Measurements from ENCODE around the gene CTH.
"Not testable (repeated sequence)": the region's sequence is repeated elsewhere in the genome, so short reads cannot be mapped to it uniquely, and the experiment has no call there.

The CTH gene

GRCh38 chr1:70440642-70441391 is 29.7 kb downstream of the CTH start:
- peaks cover 2% of the 10 kb centered on the region for H3K9me3 ChIP-seq (ENCODE audit: severe bottlenecking)
- no peak overlapping the region for H3K27ac ChIP-seq (ENCODE audit: poor library complexity, severe bottlenecking)
- no peak for TF ChIP-seq CTCF (IDR thresholded peaks at IDR 0.05; ENCODE audit: poor library complexity, severe bottlenecking)
- DNase-seq (ENCODE audit: low spot score): no peak
- ATAC-seq (ENCODE audit: low read depth): no peak
- no peak overlapping the region for H3K4me3 ChIP-seq (ENCODE audit: severe bottlenecking)
- no peaks in the 10 kb centered on the region for H3K4me1 ChIP-seq (ENCODE audit: insufficient read depth, poor library complexity, severe bottlenecking)
- no peaks in the 10 kb centered on the region for H3K36me3 ChIP-seq (ENCODE audit: low read depth)
- H3K27me3 ChIP-seq (ENCODE audit: insufficient read depth, poor library complexity, severe bottlenecking): no peaks in the 10 kb centered on the region

DNA sequence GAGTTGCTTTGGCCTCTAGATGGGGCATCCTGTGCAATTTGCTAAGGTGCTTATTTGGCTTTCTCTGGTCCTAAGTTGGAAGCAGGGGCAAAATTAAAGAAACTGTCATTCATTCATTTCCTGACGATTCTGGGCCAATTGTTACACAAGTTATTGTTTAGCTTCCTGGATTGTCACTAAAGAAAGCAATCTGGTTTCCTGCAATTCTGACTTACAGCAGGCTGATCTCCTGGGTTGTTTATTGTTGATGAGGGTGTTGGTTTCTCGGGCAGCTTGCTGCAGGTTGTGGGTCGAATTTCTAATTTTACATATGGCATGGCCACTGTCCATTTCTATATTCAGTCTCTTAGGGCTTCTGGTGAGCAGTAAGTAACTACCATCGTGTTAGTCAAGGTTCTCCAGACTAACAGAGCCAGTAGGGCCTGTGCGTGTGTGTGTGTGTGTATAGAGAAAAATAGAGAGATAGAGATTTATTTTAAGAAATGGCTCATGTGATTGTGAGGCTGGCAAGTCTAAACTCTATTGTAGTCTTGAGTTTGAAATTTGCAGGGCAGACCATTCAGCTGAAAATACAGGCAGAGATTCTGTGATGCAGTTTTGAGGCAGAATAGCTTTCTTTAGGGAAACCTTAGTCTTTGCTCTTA is 30.4 kb downstream of the CTH start:
- Histone ChIP-seq H3K27ac (ENCODE audit: poor library complexity, severe bottlenecking) (no peak overlapping the region), H3K9me3 (ENCODE audit: severe bottlenecking) (peaks cover 2% of the 10 kb centered on the region), H3K27me3 (ENCODE audit: insufficient read depth, poor library complexity, severe bottlenecking) (no peaks in the 10 kb centered on the region), H3K4me1 (ENCODE audit: insufficient read depth, poor library complexity, severe bottlenecking) (no peaks in the 10 kb centered on the region), H3K4me3 (ENCODE audit: severe bottlenecking) (no peak overlapping the region), H3K36me3 (ENCODE audit: low read depth) (no peaks in the 10 kb centered on the region)
- DNase-seq (ENCODE audit: low spot score) (no peak), ATAC-seq (ENCODE audit: low read depth) (no peak)
- no peak for TF ChIP-seq CTCF (IDR thresholded peaks at IDR 0.05; ENCODE audit: poor library complexity, severe bottlenecking)

DNA sequence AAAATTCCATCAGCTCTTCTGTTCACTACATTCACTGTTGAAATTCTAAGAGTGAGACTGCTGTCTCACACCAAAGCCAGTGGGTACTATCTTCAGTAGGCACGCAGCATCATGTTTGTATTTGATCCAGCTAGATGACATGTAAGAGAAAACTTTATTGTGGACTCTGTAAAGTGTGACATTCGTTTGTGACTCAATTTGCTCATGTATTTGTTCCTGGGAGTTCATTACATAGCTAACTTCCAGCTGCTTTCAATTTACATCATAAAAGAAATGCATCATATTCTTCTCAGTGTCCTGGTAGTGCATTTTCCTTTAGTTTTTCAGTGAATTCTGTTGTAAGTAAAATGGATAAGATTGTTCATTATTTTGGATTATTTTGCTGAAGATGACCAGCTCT is 31.4 kb downstream of the CTH start:
- DNase-seq (ENCODE audit: low spot score) (no peak), ATAC-seq (ENCODE audit: low read depth) (no peak)
- no peak overlapping the region for H3K4me3 ChIP-seq (ENCODE audit: severe bottlenecking)
- H3K27me3 ChIP-seq (ENCODE audit: insufficient read depth, poor library complexity, severe bottlenecking): no peaks in the 10 kb centered on the region
- no peak overlapping the region for H3K27ac ChIP-seq (ENCODE audit: poor library complexity, severe bottlenecking)
- no peaks in the 10 kb centered on the region for H3K4me1 ChIP-seq (ENCODE audit: insufficient read depth, poor library complexity, severe bottlenecking)
- no peaks in the 10 kb centered on the region for H3K36me3 ChIP-seq (ENCODE audit: low read depth)
- no peak for TF ChIP-seq CTCF (IDR thresholded peaks at IDR 0.05; ENCODE audit: poor library complexity, severe bottlenecking)
- peaks cover 2% of the 10 kb centered on the region for H3K9me3 ChIP-seq (ENCODE audit: severe bottlenecking)

DNA sequence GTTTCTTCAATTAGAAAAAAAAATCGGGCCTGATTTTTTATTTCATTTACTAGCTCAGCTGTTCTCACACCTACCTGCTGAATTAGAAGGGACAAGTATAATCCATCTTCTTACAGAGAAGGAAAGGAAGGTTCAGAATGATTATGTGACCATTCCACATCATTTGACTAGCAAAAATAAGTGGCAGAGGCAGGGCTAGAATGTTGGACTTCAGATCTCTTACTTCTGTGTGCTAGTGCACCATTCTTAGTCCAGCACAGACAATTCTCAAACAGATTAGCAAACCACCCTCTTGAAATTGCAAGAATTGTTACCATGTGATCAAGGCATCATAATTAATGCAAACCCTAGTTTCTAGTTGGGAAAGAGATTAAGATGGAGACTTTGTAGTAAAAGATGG is 32.7 kb downstream of the CTH start:
- no peak for TF ChIP-seq CTCF (IDR thresholded peaks at IDR 0.05; ENCODE audit: poor library complexity, severe bottlenecking)
- Histone ChIP-seq H3K9me3 (ENCODE audit: severe bottlenecking) (no peaks in the 10 kb centered on the region), H3K27ac (ENCODE audit: poor library complexity, severe bottlenecking) (no peak overlapping the region), H3K36me3 (ENCODE audit: low read depth) (no peaks in the 10 kb centered on the region), H3K4me1 (ENCODE audit: insufficient read depth, poor library complexity, severe bottlenecking) (no peaks in the 10 kb centered on the region), H3K4me3 (ENCODE audit: severe bottlenecking) (no peak overlapping the region), H3K27me3 (ENCODE audit: insufficient read depth, poor library complexity, severe bottlenecking) (no peaks in the 10 kb centered on the region)
- DNase-seq (ENCODE audit: low spot score) (no peak), ATAC-seq (ENCODE audit: low read depth) (no peak)

DNA sequence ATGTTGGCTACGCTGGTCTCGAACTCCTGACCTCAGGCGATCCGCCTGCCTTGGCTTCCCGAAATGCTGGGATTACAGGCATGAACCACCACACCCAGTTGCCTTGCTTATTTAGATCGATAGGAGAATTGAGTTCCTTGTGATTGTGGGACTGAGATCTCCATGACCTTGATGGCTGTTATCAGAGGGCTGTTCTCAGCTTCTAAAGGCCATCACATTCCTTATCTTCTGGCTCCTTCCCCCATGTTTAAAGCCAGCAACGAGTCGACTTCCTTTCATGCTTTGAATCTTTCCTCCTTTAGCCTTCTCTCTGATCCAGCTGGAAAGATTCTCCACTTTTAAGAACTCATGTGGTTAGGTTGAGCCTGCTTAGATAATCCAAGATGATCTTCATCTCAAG is 38.0 kb downstream of the CTH start:
- no peak for TF ChIP-seq CTCF (IDR thresholded peaks at IDR 0.05; ENCODE audit: poor library complexity, severe bottlenecking)
- H3K4me1 ChIP-seq (ENCODE audit: insufficient read depth, poor library complexity, severe bottlenecking): no peaks in the 10 kb centered on the region
- ATAC-seq (ENCODE audit: low read depth) (no peak), DNase-seq (ENCODE audit: low spot score) (no peak)
- H3K27ac ChIP-seq (ENCODE audit: poor library complexity, severe bottlenecking): no peak overlapping the region
- no peaks in the 10 kb centered on the region for H3K9me3 ChIP-seq (ENCODE audit: severe bottlenecking)
- no peaks in the 10 kb centered on the region for H3K36me3 ChIP-seq (ENCODE audit: low read depth)
- H3K27me3 ChIP-seq (ENCODE audit: insufficient read depth, poor library complexity, severe bottlenecking): no peaks in the 10 kb centered on the region
- H3K4me3 ChIP-seq (ENCODE audit: severe bottlenecking): no peak overlapping the region

GRCh38 chr1:70452164-70452939 is 41.3 kb downstream of the CTH start:
- not testable (repeated sequence) for H3K9me3 ChIP-seq (ENCODE audit: severe bottlenecking); H3K4me1 ChIP-seq (ENCODE audit: insufficient read depth, poor library complexity, severe bottlenecking); H3K27ac ChIP-seq (ENCODE audit: poor library complexity, severe bottlenecking); ATAC-seq (ENCODE audit: low read depth); H3K27me3 ChIP-seq (ENCODE audit: insufficient read depth, poor library complexity, severe bottlenecking); H3K36me3 ChIP-seq (ENCODE audit: low read depth); H3K4me3 ChIP-seq (ENCODE audit: severe bottlenecking); DNase-seq (ENCODE audit: low spot score)

All from RWPE2 (cell line).